Activated CD4-positive, alpha-beta T cell treated with anti-CD3 and anti-CD28 coated beads for 48 hours (primary cell): ENCODE measurements around the gene DPP9.

Experiments
- DNase-seq: peaks from one replicate; pipeline ENCODE4 v3.0.0-alpha.2; 2020

Gene DPP9

DNA sequence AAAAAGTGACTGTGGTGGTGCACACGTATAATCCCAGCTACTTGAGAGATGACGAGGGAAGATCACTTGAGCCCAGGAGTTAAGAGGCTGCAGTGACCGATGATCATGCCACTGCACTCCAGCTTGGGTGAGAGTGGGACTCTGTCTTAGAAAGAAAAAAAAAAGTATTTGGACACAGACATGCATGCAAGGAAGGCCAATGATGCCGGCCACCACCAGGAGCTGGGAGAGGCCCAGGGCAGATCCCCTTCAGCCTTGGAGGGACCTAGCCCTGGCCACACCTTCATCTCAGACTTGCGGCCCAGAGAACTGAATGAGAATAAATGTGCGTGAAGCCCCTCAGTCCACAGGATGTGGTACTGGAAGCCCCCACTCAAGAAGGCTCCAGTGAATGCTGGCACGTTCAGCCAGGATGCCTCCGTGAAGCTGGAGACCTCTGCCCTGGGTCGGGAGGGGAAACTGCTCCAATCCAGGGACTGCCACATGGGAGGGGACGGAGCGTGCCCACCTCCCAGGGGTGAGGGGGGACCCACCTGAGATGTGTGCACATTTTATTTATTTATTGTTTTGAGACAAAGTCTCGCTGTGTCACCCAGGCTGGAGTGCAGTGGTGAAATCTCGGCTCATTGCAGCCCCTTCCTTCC is 69.7 kb downstream of the DPP9 start:
- no peak for DNase-seq

DNA sequence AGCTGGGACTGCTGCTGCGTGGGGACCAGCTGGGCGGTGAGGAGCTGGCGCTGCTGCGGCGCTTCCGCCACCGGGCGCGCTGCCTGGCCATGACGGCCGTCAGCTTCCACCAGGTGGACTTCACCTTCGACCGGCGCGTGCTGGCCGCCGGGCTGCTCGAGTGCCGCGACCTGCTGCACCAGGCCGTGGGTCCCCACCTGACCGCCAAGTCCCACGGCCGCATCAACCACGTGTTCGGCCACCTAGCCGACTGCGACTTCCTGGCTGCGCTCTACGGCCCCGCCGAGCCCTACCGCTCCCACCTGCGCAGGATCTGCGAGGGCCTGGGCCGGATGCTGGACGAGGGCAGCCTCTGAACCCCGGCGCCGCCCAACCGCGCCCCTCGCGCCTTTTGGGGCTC is 71.6 kb downstream of the DPP9 start:
- no peak for DNase-seq

DNA sequence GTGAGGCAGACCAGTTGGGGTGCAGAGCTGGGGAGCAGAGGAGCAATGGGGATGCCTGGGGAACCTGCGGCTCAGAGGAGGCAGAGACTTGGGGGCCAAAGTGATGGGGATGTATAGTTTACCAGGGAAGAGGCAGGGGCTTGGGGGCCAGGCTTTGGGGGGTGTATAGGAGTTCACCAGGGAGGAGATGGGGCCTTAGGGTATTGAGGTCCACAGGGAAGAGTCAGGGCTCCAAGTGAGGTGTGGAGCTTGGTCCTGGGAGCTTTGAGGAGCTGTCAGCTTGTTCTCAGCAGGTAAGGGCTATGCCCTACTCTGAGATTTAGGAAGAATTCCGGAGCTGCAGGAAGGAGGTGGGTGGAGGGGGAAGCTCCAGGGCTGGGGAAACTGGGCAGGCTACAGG is 73.5 kb downstream of the DPP9 start:
- no peak for DNase-seq

GRCh38 chr19:4649392-4650047 is 74.1 kb downstream of the DPP9 start:
- no peak for DNase-seq

DNA sequence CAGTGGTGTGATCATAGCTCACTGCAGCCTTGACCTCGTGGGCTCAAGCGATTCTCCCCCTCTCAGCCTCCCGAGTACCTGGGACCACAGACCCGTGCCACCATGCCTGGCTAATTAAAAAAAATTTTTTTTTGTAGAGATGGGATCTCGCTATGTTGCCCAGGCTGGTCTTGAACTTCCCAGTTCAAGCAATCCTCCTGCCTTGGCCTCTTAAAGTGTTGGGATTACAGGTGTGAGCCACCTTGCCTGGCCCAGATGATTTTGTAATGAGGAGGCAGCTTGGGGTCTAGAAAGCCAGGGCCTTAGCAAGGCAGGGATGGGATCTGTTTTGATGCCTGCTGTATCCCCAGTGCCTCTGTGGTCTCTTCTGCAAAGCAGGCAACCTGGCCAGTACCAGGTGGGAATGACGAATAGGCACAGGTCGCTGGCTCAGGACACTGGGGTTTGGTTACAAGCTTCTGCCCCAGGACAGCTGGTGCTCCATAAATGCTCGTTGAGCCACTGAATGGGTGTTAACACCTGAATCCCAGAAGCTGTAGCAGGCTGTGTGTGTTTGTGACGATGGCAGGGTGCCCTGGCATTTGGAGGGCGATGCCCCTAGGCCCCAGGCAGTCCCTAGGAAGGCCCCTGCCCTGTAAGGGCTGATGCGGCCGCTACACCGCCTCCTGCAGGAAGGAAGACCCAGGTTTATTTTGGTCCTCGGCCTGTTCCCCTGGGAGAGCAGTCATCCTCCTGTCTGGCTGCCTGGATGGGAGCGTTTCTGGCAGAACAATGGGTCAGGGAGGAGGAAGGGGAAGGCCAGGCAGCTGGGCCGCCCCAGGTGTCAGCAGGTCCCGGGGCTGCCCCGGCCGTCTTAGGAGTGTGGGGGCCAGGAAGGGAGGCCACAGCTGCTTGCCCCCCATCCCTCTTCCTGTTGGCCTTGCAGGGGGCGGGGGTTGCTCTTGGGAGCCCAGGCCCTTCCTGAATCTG is 75.7 kb downstream of the DPP9 start:
- DNase-seq, result no peak

DNA sequence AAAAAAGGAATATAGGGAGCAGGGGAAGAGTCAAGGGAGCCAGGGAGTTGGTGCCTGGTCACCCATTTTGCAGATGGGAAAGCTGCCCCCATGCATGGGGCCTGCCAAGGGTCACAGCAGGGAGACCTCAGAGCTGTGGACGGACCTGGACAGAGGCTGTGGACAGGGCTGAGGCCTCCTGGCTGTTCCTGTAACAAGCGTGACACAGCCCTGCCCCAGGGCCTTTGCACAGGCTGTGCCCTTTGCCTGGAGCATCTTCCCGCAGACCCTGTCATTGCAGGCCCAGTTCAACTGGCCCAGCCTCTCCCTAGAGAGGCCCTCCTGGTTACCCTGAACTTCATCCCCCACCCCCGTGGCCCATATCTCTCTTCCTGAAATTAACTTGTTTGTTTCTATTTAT is 77.9 kb downstream of the DPP9 start:
- DNase-seq, result no peak

DNA sequence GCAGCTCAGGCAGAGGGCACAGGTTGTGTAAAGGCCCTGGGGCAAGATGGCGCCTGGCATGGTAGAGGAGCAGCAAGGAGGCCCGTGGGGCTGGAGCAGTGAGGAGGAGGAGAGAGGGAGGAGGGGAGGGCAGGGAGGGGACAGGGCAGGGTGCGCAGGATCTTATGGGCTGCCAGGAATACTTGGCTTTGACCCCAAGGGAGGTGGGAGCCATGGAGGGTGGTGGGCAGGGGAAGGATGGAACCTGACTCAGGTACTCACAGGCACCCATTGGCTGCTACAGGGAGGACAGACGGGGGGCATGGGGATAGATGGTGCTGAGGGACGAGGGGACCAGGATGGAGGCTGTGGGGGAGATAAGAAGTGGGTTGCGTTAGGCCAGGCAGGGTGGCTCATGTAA is 81.0 kb downstream of the DPP9 start:
- no peak for DNase-seq

DNA sequence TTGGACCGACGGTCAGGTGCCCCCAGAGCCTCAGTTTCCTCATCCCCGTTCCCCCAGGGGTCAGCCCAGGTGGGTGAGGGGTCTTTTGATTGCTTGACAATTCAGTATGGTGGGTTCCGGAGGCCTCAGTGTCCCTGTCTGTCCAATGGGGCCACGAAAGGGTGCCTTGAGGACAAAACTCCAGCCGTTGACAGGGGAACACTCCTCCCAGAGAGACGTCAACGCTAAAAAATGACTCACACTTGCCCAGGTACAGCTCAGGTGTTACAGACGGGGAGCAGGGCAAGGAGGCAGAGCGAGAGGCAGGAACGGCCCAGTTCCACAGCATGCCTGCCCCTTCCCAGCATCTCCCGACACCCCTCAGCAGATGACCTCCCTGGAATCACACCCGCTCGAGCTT is 82.5 kb downstream of the DPP9 start:
- DNase-seq, result no peak

- DNase-seq, result no peak
Observed at GRCh38 chr19:4640247-4641000, 83.2 kb downstream of the DPP9 start.

DNA sequence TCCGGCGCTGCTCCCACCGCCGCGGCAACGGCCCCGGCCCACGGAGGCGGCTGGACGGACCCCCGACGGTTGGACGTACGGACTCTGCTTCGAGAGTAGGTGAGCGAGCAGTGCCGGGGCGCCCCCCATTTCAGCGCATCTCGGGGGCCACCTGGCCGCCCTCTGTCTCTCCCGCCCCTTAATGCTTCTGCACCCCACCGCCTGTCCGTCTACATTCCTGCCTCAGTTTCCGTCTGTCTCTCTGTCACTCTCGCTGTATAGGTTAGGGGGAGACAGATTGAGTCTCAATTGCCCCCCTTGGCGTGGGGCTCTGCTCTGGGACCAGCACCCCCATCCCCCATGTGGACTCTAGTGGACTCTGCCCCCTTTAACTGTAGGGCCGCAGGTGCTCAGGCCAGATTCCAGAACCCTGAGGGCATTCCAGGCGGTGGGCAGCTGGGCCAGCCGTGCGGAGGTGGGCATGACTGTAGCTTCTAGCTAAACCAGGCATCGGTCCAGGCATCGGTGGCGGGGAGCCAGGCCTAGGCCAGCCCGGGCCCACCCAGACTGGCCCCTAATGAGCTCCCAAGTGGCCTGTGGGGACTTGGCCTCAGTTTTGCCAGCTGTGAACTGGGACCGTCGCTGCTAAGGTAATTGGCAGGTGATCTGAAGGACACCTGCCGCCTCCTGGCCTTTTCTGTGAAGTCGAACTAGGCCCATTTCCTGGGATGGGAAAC is 84.0 kb downstream of the DPP9 start:
- DNase-seq, result no peak

- DNase-seq, result peak; percentile 99
Observed at GRCh38 chr19:4638828-4639530, 84.7 kb downstream of the DPP9 start, which contains the start of gene TNFAIP8L1. TNFAIP8L1 (plus strand) TSS chr19:4639516; CDS start chr19:4651870, 12,354 bp downstream.

DNA sequence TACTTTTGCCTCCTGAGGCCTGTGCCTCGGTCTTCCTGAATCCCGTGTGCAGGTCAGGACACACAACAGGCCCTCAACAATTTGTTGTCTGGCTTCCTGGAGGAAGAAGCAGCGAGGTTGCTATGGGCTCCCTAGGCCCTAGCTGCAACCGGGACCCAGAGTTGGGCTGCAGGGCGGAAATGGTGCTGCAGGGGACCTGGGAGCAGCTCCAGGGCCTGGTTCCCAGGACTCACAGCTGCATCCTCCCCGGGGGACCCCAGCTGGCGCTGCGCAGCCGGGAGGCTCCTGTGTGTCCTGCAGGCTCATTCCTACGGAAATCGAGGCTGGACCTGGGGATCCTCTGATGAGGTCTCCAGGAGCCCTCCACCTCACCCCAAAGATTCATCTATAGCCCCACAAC is 85.3 kb downstream of the DPP9 start:
- DNase-seq, result no peak

DNA sequence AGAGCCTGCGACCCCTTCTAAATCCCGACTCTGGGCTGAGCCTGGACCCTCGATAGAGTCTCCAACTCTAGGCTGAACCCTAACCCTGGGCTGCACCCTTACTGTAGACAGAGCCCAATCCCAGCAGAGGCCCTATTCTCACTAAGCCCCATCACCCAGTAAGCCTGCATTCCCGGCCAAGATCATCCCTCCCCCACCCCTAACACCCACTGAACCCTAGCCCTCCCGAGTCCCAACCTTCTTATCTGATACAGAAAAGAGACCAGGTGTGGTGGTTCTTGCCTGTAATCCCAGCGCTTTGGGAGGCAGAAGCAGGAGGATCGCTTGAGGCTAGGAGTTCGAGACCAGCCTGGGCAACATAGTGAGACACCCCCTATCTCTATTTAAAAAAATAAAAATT is 86.9 kb downstream of the DPP9 start:
- no peak for DNase-seq

DNA sequence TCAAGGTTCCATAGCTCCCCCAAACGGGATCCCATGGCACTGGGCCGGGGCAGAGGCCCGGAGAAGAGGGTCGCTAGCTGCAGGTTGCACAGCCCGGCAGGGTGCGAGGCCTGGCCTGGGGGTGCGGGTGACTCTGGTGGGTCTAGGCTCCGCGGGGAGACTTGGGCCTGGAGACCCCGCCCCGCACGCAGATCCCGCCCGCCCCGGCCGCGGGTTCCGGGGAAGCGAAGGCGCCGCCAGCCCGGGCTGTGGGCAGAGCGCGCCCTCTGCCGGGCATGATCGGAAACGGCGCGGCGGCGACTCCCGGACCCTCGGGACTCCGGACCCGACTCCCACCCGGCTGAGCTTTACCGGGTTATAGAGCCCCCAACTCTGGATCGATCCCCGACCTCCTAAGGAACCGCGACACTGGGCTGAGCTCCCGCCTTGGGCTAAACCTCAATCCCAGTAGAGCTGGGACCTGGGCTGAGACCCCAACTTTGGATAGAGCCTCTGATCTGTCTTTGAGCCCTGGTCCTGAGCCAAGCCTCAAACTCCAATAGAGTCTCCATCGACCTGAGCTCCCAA is 87.4 kb downstream of the DPP9 start:
- peak; percentile 83 for DNase-seq

- no peak for DNase-seq
Observed at GRCh38 chr19:4635754-4636116, 87.9 kb downstream of the DPP9 start.

GRCh38 chr19:4633140-4633967 is 90.3 kb downstream of the DPP9 start:
- DNase-seq, result peak; percentile 66
